HepG2 (cell line): ENCODE data around the gene JTB. TPM values are rescaled to one million over a fixed set of nuclear protein-coding genes. Genes with fewer than 3 reads are reported as not detected.
A peak's percentile ranks its signal among the peaks of the same experiment; 100 is the strongest.

Experiments used
- AHR ChIP-seq: IDR thresholded peaks from 2 replicates; pipeline ENCODE4 v1.6.1; 2018; ENCODE audit warnings: missing genetic modification reagents, missing compliant biosample characterization
- ARHGAP35 ChIP-seq: sonication (generic); formaldehyde crosslinking; IDR thresholded peaks from 2 replicates; pipeline ENCODE4 v1.9.0; 2022; ENCODE audit warnings: mild to moderate bottlenecking, inconsistent platforms, moderate library complexity, missing genetic modification reagents, borderline replicate concordance
- BRF2 ChIP-seq: sonication (generic); formaldehyde crosslinking; IDR thresholded peaks from 2 replicates; pipeline ENCODE4 v1.8.1; 2022; ENCODE audit warnings: mild to moderate bottlenecking, missing genetic modification reagents
- FIP1L1 ChIP-seq: fragments of 200-400 bp; formaldehyde crosslinking; IDR thresholded peaks from 2 replicates; pipeline ENCODE4 v1.6.1; 2018; ENCODE audit warnings: low read depth, mild to moderate bottlenecking, low read length, moderate library complexity, borderline replicate concordance; ENCODE audit not compliant: insufficient read depth
- FOXJ3 ChIP-seq: sonication (generic); formaldehyde crosslinking; IDR thresholded peaks from 2 replicates; pipeline ENCODE4 v1.4.0; 2020; ENCODE audit warnings: missing genetic modification reagents, mild to moderate bottlenecking, borderline replicate concordance
- GTF2F1 ChIP-seq: fragments of 150-350 bp; IDR thresholded peaks from 2 replicates; pipeline ENCODE4 v1.6.1; 2014; ENCODE audit warnings: low read length
- ISX ChIP-seq: sonication (generic); formaldehyde crosslinking; conservative IDR thresholded peaks from 2 replicates; pipeline ENCODE4 v1.5.0; 2020; ENCODE audit warnings: missing genetic modification reagents
- JARID2 ChIP-seq: sonication (generic); formaldehyde crosslinking; IDR thresholded peaks from 2 replicates; pipeline ENCODE4 v1.8.1; 2023; ENCODE audit warnings: missing genetic modification reagents, inconsistent platforms; ENCODE audit not compliant: insufficient replicate concordance
- KAT2B ChIP-seq: fragments of 150-350 bp; IDR thresholded peaks from 2 replicates; pipeline ENCODE4 v1.6.1; 2014; ENCODE audit warnings: low read depth, low read length, borderline replicate concordance
- NONO ChIP-seq, 2 experiments: fragments of 450-650 bp in 1 of 2; sonication (generic) in 1 of 2; formaldehyde crosslinking in 1 of 2; IDR thresholded peaks in 1 of 2; conservative IDR thresholded peaks in 1 of 2; 2 replicates each; pipeline versions ENCODE4 v1.6.1 to v1.8.0; 2017 to 2022; ENCODE audit warnings: mild to moderate bottlenecking in 1 of 2, missing genetic modification reagents in 1 of 2, moderate library complexity in 1 of 2
- PHF21A ChIP-seq: sonication (generic); formaldehyde crosslinking; IDR thresholded peaks from 2 replicates; pipeline ENCODE4 v1.5.0; 2020; ENCODE audit warnings: mild to moderate bottlenecking, missing genetic modification reagents
- PRPF4 ChIP-seq: fragments of 200-400 bp; formaldehyde crosslinking; IDR thresholded peaks from 2 replicates; pipeline ENCODE4 v1.6.1; 2016; ENCODE audit warnings: low read length, low read depth; ENCODE audit not compliant: poor library complexity, severe bottlenecking
- RBM22 ChIP-seq: fragments of 200-400 bp; formaldehyde crosslinking; optimal IDR thresholded peaks from 2 replicates; pipeline ENCODE3; 2017; ENCODE audit warnings: mild to moderate bottlenecking, low read length, moderate library complexity
- RFX5 ChIP-seq: IDR thresholded peaks from 2 replicates; pipeline ENCODE4 v1.6.1; 2011; ENCODE audit warnings: low read depth, low read length, improper control_type of control experiment
- SIN3B ChIP-seq: fragments of 150-350 bp; IDR thresholded peaks from 2 replicates; pipeline ENCODE4 v1.6.1; 2014; ENCODE audit warnings: low read length
- SOX6 ChIP-seq, 2 experiments: fragments of 450-650 bp in 1 of 2; sonication (generic) in 1 of 2; formaldehyde crosslinking in 1 of 2; IDR thresholded peaks; 2 replicates each; pipeline versions ENCODE4 v1.4.0 to v1.6.1; 2017 to 2020; ENCODE audit warnings: antibody characterized with exemption in 1 of 2, mild to moderate bottlenecking in 1 of 2, missing genetic modification reagents in 1 of 2
- TCF7L2 ChIP-seq: IDR thresholded peaks from 2 replicates; pipeline ENCODE4 v1.6.1; 2011; ENCODE audit warnings: mild to moderate bottlenecking, low read depth, low read length, moderate library complexity
- U2AF2 ChIP-seq: fragments of 200-400 bp; formaldehyde crosslinking; IDR thresholded peaks from 2 replicates; pipeline ENCODE4 v1.6.1; 2017; ENCODE audit warnings: low read depth, mild to moderate bottlenecking, low read length
- ZBTB2 ChIP-seq: sonication (generic); formaldehyde crosslinking; IDR thresholded peaks from 2 replicates; pipeline ENCODE4 v1.8.0; 2022; ENCODE audit warnings: low read depth, missing genetic modification reagents
- ZBTB38 ChIP-seq: sonication (generic); formaldehyde crosslinking; IDR thresholded peaks from 2 replicates; pipeline ENCODE4 v1.5.1; 2020; ENCODE audit warnings: mild to moderate bottlenecking, missing genetic modification reagents
- ZFP36L1 ChIP-seq: sonication (generic); formaldehyde crosslinking; IDR thresholded peaks from 2 replicates; pipeline ENCODE4 v1.8.0; 2022; ENCODE audit warnings: mild to moderate bottlenecking, missing genetic modification reagents, moderate library complexity
- ZNF296 ChIP-seq: sonication (generic); formaldehyde crosslinking; conservative IDR thresholded peaks from 2 replicates; pipeline ENCODE4 v1.5.0; 2020; ENCODE audit warnings: mild to moderate bottlenecking, missing genetic modification reagents
- ZNF446 ChIP-seq: sonication (generic); formaldehyde crosslinking; IDR thresholded peaks from 2 replicates; pipeline ENCODE4 v1.5.0; 2020; ENCODE audit warnings: mild to moderate bottlenecking, missing genetic modification reagents
- ZNF451 ChIP-seq: sonication (generic); formaldehyde crosslinking; IDR thresholded peaks from 2 replicates; pipeline ENCODE4 v1.5.0; 2020; ENCODE audit warnings: mild to moderate bottlenecking, missing genetic modification reagents
- ZNF615 ChIP-seq: sonication (generic); formaldehyde crosslinking; IDR thresholded peaks from 2 replicates; pipeline ENCODE4 v1.5.0; 2020; ENCODE audit warnings: mild to moderate bottlenecking, missing genetic modification reagents, borderline replicate concordance
- ZNF670 ChIP-seq: sonication (generic); formaldehyde crosslinking; IDR thresholded peaks from 2 replicates; pipeline ENCODE4 v1.8.0; 2022; ENCODE audit warnings: mild to moderate bottlenecking, missing genetic modification reagents, borderline replicate concordance
- ZNF7 ChIP-seq: IDR thresholded peaks from 2 replicates; pipeline ENCODE4 v1.6.1; 2016; ENCODE audit warnings: missing biosample characterization, missing genetic modification reagents
- ZNF841 ChIP-seq: sonication (generic); formaldehyde crosslinking; IDR thresholded peaks from 2 replicates; pipeline ENCODE4 v1.8.1; 2023; ENCODE audit warnings: missing genetic modification reagents, borderline replicate concordance
- polyA plus RNA-seq, 8 experiments: library from polyadenylated mRNA; depleted of rRNA in 3 of 8; stranded (reverse) in 7 of 8; unstranded in 1 of 8; fragments of >200 nt; fragmentation: Illumina TruSeq in 4 of 8; extraction: Trizol in 4 of 8; gene quantifications; 2 replicates each; pipeline versions ENCODE4 v1.2.1 to v1.2.3, GENCODE V29; 2011 to 2016; ENCODE audit warnings: low read depth in 4 of 8, missing spikeins in 1 of 8, mixed read lengths in 1 of 8; ENCODE audit not compliant: insufficient read depth in 1 of 8
- total RNA-seq, 5 experiments: library from RNA; depleted of rRNA; stranded (reverse); fragments of >200 nt; fragmentation: Illumina TruSeq; extraction: Trizol; gene quantifications; 2 replicates each; pipeline ENCODE4 v1.2.3, GENCODE V29; 2016; ENCODE audit warnings: low read depth in 1 of 5
- TF ChIP-seq, protein P1 (sequence below): IDR thresholded peaks from 2 replicates; pipeline ENCODE4 v1.6.1; 2016; ENCODE audit warnings: missing genetic modification reagents, missing compliant biosample characterization

JTB gene
- total and polyA plus RNA-seq, 2 of the 13 experiments (the other 11 are each of a cell fraction or from before 2014, with no cell fraction given) = 96.7 to 99.2 TPM

- TF ChIP-seq ZNF451 (CRISPR knock-in tag) (peak; percentile 91; the same call in 1 of the 2 replicates), RFX5 (no peak), NONO (IDR thresholded peaks at IDR 0.05) (no peak), NONO (CRISPR knock-in tag; conservative IDR thresholded peaks at IDR 0.05) (peak; percentile 64), ARHGAP35 (no peak), ZNF615 (no peak), U2AF2 (no peak), ZNF446 (no peak), ZNF841 (no peak), ZBTB38 (CRISPR knock-in tag) (no peak), SOX6 (IDR thresholded peaks at IDR 0.05) (no peak), SOX6 (CRISPR knock-in tag; IDR thresholded peaks at IDR 0.05) (0 out of 2 replicates have a peak, but pooled peaks have one; percentile 28), TCF7L2 (no peak), PHF21A (CRISPR knock-in tag) (no peak), FIP1L1 (no peak), ZNF296 (CRISPR knock-in tag) (no peak), SIN3B (no peak), JARID2 (CRISPR knock-in tag) (no peak), ZBTB2 (CRISPR knock-in tag) (peak; percentile 65; the same call in 1 of the 2 replicates), RBM22 (peak; percentile 88), ZNF7 (CRISPR knock-in tag) (no peak), KAT2B (no peak), ZFP36L1 (CRISPR knock-in tag) (no peak), GTF2F1 (no peak), ISX (CRISPR knock-in tag) (no peak), FOXJ3 (CRISPR knock-in tag) (no peak), BRF2 (CRISPR knock-in tag) (peak; percentile 32; the same call in 1 of the 2 replicates), PRPF4 (no peak), AHR (CRISPR knock-in tag) (no peak), ZNF670 (CRISPR knock-in tag) (0 out of 2 replicates have a peak, but pooled peaks have one; percentile 51)
- TF ChIP-seq, protein P1, sequence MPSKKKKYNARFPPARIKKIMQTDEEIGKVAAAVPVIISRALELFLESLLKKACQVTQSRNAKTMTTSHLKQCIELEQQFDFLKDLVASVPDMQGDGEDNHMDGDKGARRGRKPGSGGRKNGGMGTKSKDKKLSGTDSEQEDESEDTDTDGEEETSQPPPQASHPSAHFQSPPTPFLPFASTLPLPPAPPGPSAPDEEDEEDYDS = 0 out of 2 replicates have a peak, but pooled peaks have one; percentile 24
Observed at GRCh38 chr1:153946622-153947241, 30.7 kb downstream of the JTB start, which contains the start of gene DENND4B (continued).
